Smooth muscle cell of the umbilical artery (primary cell): Measurements from ENCODE around the gene RBM34. TPM values are rescaled to one million over a fixed set of nuclear protein-coding genes. Genes with fewer than 3 reads are reported as not detected.

Experiments used
- total RNA-seq: library from RNA; depleted of rRNA; stranded (reverse); fragments of >200 nt; gene quantifications from 2 replicates; pipeline ENCODE4 v1.2.3, GENCODE V29; 2014

RBM34 gene
- 52.6 and 76.3 TPM in 2 replicates for total RNA-seq

GRCh38 chr1:235160957-235161684 is at the start of gene RBM34:
TSS of gene RBM34 (minus strand) at chr1:235161250. CDS start at chr1:235161226, 24 bp downstream.

GRCh38 chr1:235128456-235129328 is 32.4 kb downstream of the RBM34 start, which contains the start of gene TOMM20:
TSS of gene TOMM20 (minus strand) at chr1:235128837. CDS start at chr1:235128715, 122 bp downstream.

Other genes starting within 250 kb of the RBM34 start
- gene TOMM20, start 32.4 kb downstream of the RBM34 start, total RNA-seq: 83.7 and 95.6 TPM in 2 replicates
- gene ARID4B, start 166.9 kb upstream of the RBM34 start, total RNA-seq: 44.8 and 69.0 TPM in 2 replicates
- gene GGPS1, start 167.3 kb upstream of the RBM34 start, total RNA-seq: 16.9 and 30.4 TPM in 2 replicates
- gene TBCE, start 206.2 kb upstream of the RBM34 start, total RNA-seq: 20.2 and 33.1 TPM in 2 replicates